Measurements from ENCODE around the gene KMT2D. TPM values are rescaled to one million over a fixed set of nuclear protein-coding genes. Genes with fewer than 3 reads are reported as not detected.

KMT2D gene
- 100 to 1,000 TPM in 3 of 5 donors, 10 to 100 TPM in 2; 65.4 to 220 (median 110) TPM for total RNA-seq
- 10 to 100 TPM in 1 of 3 donors, 1 to 10 TPM in 2; 3.2 to 17.2 (median 7.4) TPM for polyA plus RNA-seq
- long read RNA-seq, donor 1: 0 reads
- long read RNA-seq, donor 2: 0 reads
- long read RNA-seq, donor 3: 0 reads
- long read RNA-seq, donor 4: 0 reads
- long read RNA-seq, donor 5, partial matches to known transcripts: 10 of 11 reads
- long read RNA-seq, donor 5, other reads (novel, unspliced or antisense): 0 of 11 reads
- long read RNA-seq, donor 6, partial matches to known transcripts: 24 of 26 reads
- long read RNA-seq, donor 6, other reads (novel, unspliced or antisense): 0 of 26 reads
- long read RNA-seq, donor 7, partial matches to known transcripts: 11 of 12 reads
- long read RNA-seq, donor 7, other reads (novel, unspliced or antisense): 0 of 12 reads
- long read RNA-seq, donor 8, partial matches to known transcripts: 0 of 2 reads
- long read RNA-seq, donor 8, other reads (novel, unspliced or antisense): 0 of 2 reads
- long read RNA-seq, donor 9, partial matches to known transcripts: 11 of 11 reads
- long read RNA-seq, donor 9, other reads (novel, unspliced or antisense): 0 of 11 reads
- long read RNA-seq, donor 10: 0 reads

- H3K36me3 ChIP-seq: no peaks in the 10 kb centered on the region
- H3K4me3 ChIP-seq: peak within 1 kb of the TSS; percentile 80 to 99 (median 97)
- TF ChIP-seq CTCF (IDR thresholded peaks at IDR 0.05) (peak in 3 of 7 experiments; percentile 28 to 61 (median 51)), POLR2A (IDR thresholded peaks at IDR 0.05) (peak in 1 of 4 donors; percentile 14), POLR2AphosphoS5 (IDR thresholded peaks at IDR 0.05) (peak; percentile 74 to 91 (median 89)), EP300 (IDR thresholded peaks at IDR 0.05) (peak; percentile 41)
- no peaks in the 10 kb centered on the region for H3K9me3 ChIP-seq
- H3K4me1 ChIP-seq: peaks cover 42 to 57% (median 48%) of the 10 kb centered on the region in 4 donors
- peak; percentile 91 to 98 for DNase-seq
- no peaks in the 10 kb centered on the region for H3K27me3 ChIP-seq
- H3K27ac ChIP-seq: peak within 1 kb of the TSS; percentile 91 to 98 (median 95)
- 0 to 1% (median 0%) methylated on average over 43 to 74 of the region's 74 CpGs for WGBS, 5 donors
- intact Hi-C loops (cut with DNase I; ENCODE audit: low total_unique reads): loop anchor here (10.0 kb wide), 1 partner anchor 64 kb away; no protein-coding TSS in a partner anchor
These were observed at the start of gene KMT2D for GRCh38 chr12:49060237-49061156. Gene KMT2D (minus strand): TSS chr12:49060794. CDS start chr12:49055324, 5,470 bp downstream.

- Histone ChIP-seq H3K36me3 (peaks cover 7 to 25% (median 22%) of the 10 kb centered on the region in 4 donors), H3K4me3 (peak overlapping the region; percentile 78 to 89 (median 86)), H3K4me1 (peaks cover 28 to 61% (median 50%) of the 10 kb centered on the region in 4 donors), H3K27ac (peak overlapping the region; percentile 90 to 96 (median 94)), H3K27me3 (no peaks in the 10 kb centered on the region), H3K9me3 (no peaks in the 10 kb centered on the region)
- no peak for TF ChIP-seq POLR2AphosphoS5 (IDR thresholded peaks at IDR 0.05)
- no peak for TF ChIP-seq EP300 (IDR thresholded peaks at IDR 0.05)
- no peak for TF ChIP-seq POLR2A (IDR thresholded peaks at IDR 0.05)
- TF ChIP-seq CTCF (IDR thresholded peaks at IDR 0.05): no peak
- WGBS, 5 donors: 5 to 13% (median 6%) methylated on average over 16 to 33 of the region's 33 CpGs
- DNase-seq: peak; percentile 29 to 78
- intact Hi-C loops (cut with DNase I; ENCODE audit: low total_unique reads): no loop called here
These were observed 49.3 kb upstream of the KMT2D start for GRCh38 chr12:49109641-49110463.

- H3K27me3 ChIP-seq: no peaks in the 10 kb centered on the region
- H3K4me3 ChIP-seq: peak overlapping the region; percentile 78 to 89 (median 86)
- H3K4me1 ChIP-seq: peaks cover 28 to 68% (median 58%) of the 10 kb centered on the region in 4 donors
- H3K36me3 ChIP-seq: peaks cover 16 to 33% (median 31%) of the 10 kb centered on the region in 4 donors
- peak overlapping the region; percentile 25 to 96 (median 94) for H3K27ac ChIP-seq
- no peaks in the 10 kb centered on the region for H3K9me3 ChIP-seq
- WGBS, 5 donors: 27 to 42% (median 34%) methylated on average over 4 of the region's 4 CpGs
- TF ChIP-seq POLR2AphosphoS5 (IDR thresholded peaks at IDR 0.05) (peak in 1 of 3 donors; percentile 25), CTCF (IDR thresholded peaks at IDR 0.05) (no peak)
- intact Hi-C loops (cut with DNase I; ENCODE audit: low total_unique reads): no loop called here
- DNase-seq: peak in 1 of 2 donors; percentile 65
These were observed 48.4 kb upstream of the KMT2D start for GRCh38 chr12:49108958-49109404.
